Measurements from ENCODE around the gene RNPEP.
"Not testable (repeated sequence)": the region's sequence is repeated elsewhere in the genome, so short reads cannot be mapped to it uniquely, and the experiment has no call there.

The RNPEP gene

DNA sequence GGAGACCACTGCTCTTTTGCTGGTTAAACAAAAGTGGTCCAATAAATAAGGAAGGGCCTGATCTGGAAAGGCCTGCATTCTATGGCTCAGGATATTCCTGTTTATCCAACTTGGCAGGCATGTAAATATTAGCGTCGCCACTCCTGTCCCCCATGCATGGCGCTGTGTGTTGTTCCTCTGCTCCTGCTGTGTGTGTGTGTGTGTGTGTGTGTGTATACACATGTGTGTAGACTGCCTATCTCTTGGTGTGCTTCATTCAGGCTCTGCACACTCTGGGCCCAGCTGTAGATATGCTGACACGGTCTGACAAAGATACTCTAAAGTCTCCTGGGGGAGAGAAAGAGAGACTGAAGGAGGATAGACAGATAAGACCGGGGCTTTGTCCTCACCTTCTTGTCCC is 42.9 kb upstream of the RNPEP start:
- TF ChIP-seq CTCF (IDR thresholded peaks at IDR 0.05): no peak
- no peaks in the 10 kb centered on the region for H3K9me3 ChIP-seq
- H3K27ac ChIP-seq: peak overlapping the region; percentile 95 to 97
- intact Hi-C loops (cut with DNase I; ENCODE audit: low total_unique reads): no loop called here
- no peak for DNase-seq
- H3K4me3 ChIP-seq: peak overlapping the region; percentile 83 to 92
- H3K4me1 ChIP-seq: peaks cover 0 to 70% (median 42%) of the 10 kb centered on the region in 4 donors
- H3K27me3 ChIP-seq: no peaks in the 10 kb centered on the region
- H3K36me3 ChIP-seq: peaks cover 41 to 69% (median 49%) of the 10 kb centered on the region in 3 donors

DNA sequence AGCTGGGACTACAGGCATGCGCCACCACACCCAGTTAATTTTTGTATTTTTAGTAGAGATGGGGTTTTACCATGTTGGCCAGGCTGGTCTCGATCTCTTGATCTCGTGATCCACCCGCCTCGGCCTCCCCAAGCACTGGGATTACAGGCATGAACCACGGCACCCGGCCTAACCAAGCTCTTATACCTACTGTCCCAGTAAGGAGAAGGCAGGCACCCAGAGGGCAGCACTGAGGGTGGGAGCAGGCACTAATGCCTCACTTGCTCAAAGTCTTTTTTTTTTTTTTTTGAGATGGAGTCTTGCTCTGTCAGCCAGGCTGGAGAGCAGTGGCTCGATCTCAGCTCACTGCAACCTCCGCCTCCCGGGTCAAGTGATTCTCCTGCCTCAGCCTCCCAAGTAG is 42.1 kb upstream of the RNPEP start:
- not testable (repeated sequence) for DNase-seq, H3K27me3 ChIP-seq, H3K9me3 ChIP-seq
- Histone ChIP-seq H3K36me3 (peaks cover 46 to 71% (median 50%) of the 10 kb centered on the region in 3 donors), H3K4me3 (peak overlapping the region; percentile 83 to 92), H3K27ac (peak overlapping the region; percentile 95 to 97), H3K4me1 (peaks cover 0 to 63% (median 36%) of the 10 kb centered on the region in 4 donors)
- intact Hi-C loops (cut with DNase I; ENCODE audit: low total_unique reads): loop anchor here (5.0 kb wide), 1 partner anchor 43 kb away; no protein-coding TSS in a partner anchor

DNA sequence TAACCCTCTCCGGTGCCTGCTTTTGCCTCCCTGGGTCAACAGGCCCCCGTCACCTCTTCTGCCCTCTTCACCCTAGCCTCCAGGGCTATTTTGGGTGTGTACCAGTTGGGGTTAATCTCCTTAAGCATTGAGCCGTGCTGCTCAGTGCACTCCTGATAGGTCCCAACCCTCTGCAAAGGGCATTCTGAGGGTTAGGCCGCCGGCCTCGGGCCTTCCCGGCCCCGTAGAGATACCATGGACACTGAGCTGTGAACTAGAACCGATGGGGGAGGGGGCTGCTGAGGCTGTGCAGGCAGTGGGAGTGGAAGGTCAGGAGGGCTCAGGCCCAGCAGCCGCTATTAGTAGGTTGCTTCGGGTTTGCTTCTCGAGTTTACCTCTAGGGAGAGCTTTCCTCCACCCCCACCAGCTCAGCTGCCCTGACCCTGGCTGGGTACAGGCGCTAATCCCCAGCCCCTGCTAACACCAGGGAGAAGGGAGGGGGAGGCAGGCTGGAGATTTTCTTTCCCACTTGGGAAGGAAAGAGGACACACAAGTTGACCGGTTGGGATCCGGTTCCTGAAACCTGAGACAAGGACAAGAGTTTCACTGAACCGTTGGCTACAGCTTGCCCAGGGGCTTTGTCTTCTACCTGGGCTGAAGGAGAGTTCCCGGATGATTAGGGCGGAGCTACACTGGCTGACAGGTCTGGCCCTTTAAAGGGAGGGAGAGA is 40.9 kb upstream of the RNPEP start:
- DNase-seq: no peak
- Histone ChIP-seq H3K4me3 (peak overlapping the region; percentile 83 to 92), H3K9me3 (no peaks in the 10 kb centered on the region), H3K27ac (peak overlapping the region; percentile 95 to 97), H3K36me3 (peaks cover 43 to 62% (median 44%) of the 10 kb centered on the region in 3 donors), H3K4me1 (peaks cover 0 to 50% (median 28%) of the 10 kb centered on the region in 4 donors), H3K27me3 (no peaks in the 10 kb centered on the region)
- no peak for TF ChIP-seq CTCF (IDR thresholded peaks at IDR 0.05)
- intact Hi-C loops (cut with DNase I; ENCODE audit: low total_unique reads): loop anchor here (5.0 kb wide), 1 partner anchor 44 kb away; no protein-coding TSS in a partner anchor

GRCh38 chr1:201942129-201942495 is 40.3 kb upstream of the RNPEP start:
- Histone ChIP-seq H3K27me3 (no peaks in the 10 kb centered on the region), H3K4me3 (peak overlapping the region; percentile 83 to 92), H3K9me3 (no peaks in the 10 kb centered on the region), H3K36me3 (peaks cover 37 to 56% (median 38%) of the 10 kb centered on the region in 3 donors), H3K27ac (peak overlapping the region; percentile 95 to 97), H3K4me1 (peaks cover 0 to 45% (median 22%) of the 10 kb centered on the region in 4 donors)
- intact Hi-C loops (cut with DNase I; ENCODE audit: low total_unique reads): loop anchor here (5.0 kb wide), 1 partner anchor 45 kb away; no protein-coding TSS in a partner anchor
- no peak for TF ChIP-seq CTCF (IDR thresholded peaks at IDR 0.05)
- no peak for DNase-seq

DNA sequence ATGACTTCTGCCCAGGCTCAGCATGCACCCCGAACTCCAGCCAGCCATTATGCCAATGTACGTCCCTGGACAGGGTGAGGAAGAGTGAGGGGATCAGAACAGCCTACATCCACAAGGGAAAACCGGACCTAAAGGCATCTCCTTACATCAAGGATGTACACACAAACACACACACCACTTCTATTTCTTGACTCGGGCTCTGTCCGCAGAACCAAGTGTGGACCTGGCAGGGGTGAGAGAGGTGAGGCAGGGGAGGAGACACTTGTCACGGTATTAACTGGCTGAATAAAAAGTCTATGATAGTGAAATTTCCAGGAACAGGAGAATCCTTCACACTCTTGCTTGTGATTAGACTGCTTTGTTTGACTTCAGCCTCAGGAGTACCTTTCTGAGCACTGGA is 38.4 kb upstream of the RNPEP start:
- no peak for DNase-seq
- TF ChIP-seq CTCF (IDR thresholded peaks at IDR 0.05): no peak
- H3K4me3 ChIP-seq: peak overlapping the region; percentile 83 to 92
- peak overlapping the region; percentile 95 to 97 for H3K27ac ChIP-seq
- H3K27me3 ChIP-seq: no peaks in the 10 kb centered on the region
- peaks cover 0 to 45% (median 15%) of the 10 kb centered on the region in 4 donors for H3K4me1 ChIP-seq
- H3K9me3 ChIP-seq: no peaks in the 10 kb centered on the region
- peaks cover 34 to 50% (median 37%) of the 10 kb centered on the region in 3 donors for H3K36me3 ChIP-seq
- intact Hi-C loops (cut with DNase I; ENCODE audit: low total_unique reads): loop anchor here (5.0 kb wide), 1 partner anchor 47 kb away; no protein-coding TSS in a partner anchor

GRCh38 chr1:201944639-201945038 is 37.8 kb upstream of the RNPEP start:
- Histone ChIP-seq H3K27me3 (no peaks in the 10 kb centered on the region), H3K9me3 (no peaks in the 10 kb centered on the region), H3K4me3 (peak overlapping the region; percentile 83 to 92), H3K27ac (peak overlapping the region; percentile 95 to 97), H3K36me3 (peaks cover 34 to 44% (median 37%) of the 10 kb centered on the region in 3 donors), H3K4me1 (peaks cover 0 to 45% (median 17%) of the 10 kb centered on the region in 4 donors)
- TF ChIP-seq CTCF (IDR thresholded peaks at IDR 0.05): no peak
- no peak for DNase-seq
- intact Hi-C loops (cut with DNase I; ENCODE audit: low total_unique reads): loop anchor here (5.0 kb wide), 1 partner anchor 47 kb away; no protein-coding TSS in a partner anchor

All from tibial artery (tissue), 4 donors.